Measurements from ENCODE around the gene ZNF888.
A peak's percentile ranks its signal among the peaks of the same experiment; 100 is the strongest.
"Not testable (repeated sequence)": the region's sequence is repeated elsewhere in the genome, so short reads cannot be mapped to it uniquely, and the experiment has no call there.

ZNF888 gene

GRCh38 chr19:52871466-52871865 is 51.8 kb downstream of the ZNF888 start:
- DNase-seq, result no peak

GRCh38 chr19:52868031-52868430 is 55.2 kb downstream of the ZNF888 start:
- DNase-seq, result not testable (repeated sequence)

- peak; percentile 67 for DNase-seq
Measured at GRCh38 chr19:52857378-52858191, 65.6 kb downstream of the ZNF888 start, which contains the start of gene ZNF468. ZNF468 (minus strand) TSS chr19:52857619; CDS start chr19:52854272, 3,347 bp downstream.

- DNase-seq, result not testable (repeated sequence)
Measured at GRCh38 chr19:52856540-52857377, 66.5 kb downstream of the ZNF888 start.

Data from effector CD8-positive, alpha-beta T cell (primary cell).